Liver (tissue), 9 donors: Measurements from ENCODE around the gene TP53AIP1. TPM values are rescaled to one million over a fixed set of nuclear protein-coding genes. Genes with fewer than 3 reads are reported as not detected.

Source experiments
- DNase-seq: peaks from one replicate; pipeline ENCODE4 v3.0.0-alpha.2; 2017; ENCODE audit warnings: low spot score
- H3K27ac ChIP-seq, 2 donors: one replicate each; pipeline ENCODE4 v1.7.0; 2013; ENCODE audit warnings: inconsistent platforms in 2 of 2, low read length in 2 of 2, control low read depth in 1 of 2, low read depth in 1 of 2, mild to moderate bottlenecking in 1 of 2
- H3K27me3 ChIP-seq, 4 donors: one replicate each; pipeline versions ENCODE4 v1.6.1 to v1.7.0; 2013; ENCODE audit warnings: low read length in 3 of 4, inconsistent platforms in 1 of 4, mild to moderate bottlenecking in 1 of 4, moderate library complexity in 1 of 4; ENCODE audit not compliant: control insufficient read depth in 4 of 4, insufficient read depth in 4 of 4
- H3K36me3 ChIP-seq, 4 donors: one replicate each; pipeline versions ENCODE4 v1.6.1 to v1.7.0; 2013; ENCODE audit warnings: low read length in 3 of 4, mild to moderate bottlenecking in 3 of 4, low read depth in 1 of 4, moderate library complexity in 1 of 4; ENCODE audit not compliant: control insufficient read depth in 4 of 4, insufficient read depth in 3 of 4
- H3K4me1 ChIP-seq, 4 donors: one replicate each; pipeline versions ENCODE4 v1.6.1 to v1.7.0; 2013; ENCODE audit warnings: low read length in 3 of 4, mild to moderate bottlenecking in 3 of 4, moderate library complexity in 1 of 4; ENCODE audit not compliant: control insufficient read depth in 4 of 4, insufficient read depth in 4 of 4
- H3K4me3 ChIP-seq, 3 donors: one replicate each; pipeline versions ENCODE4 v1.6.1 to v1.7.0; 2013; ENCODE audit warnings: low read length in 3 of 3, control low read depth in 1 of 3, low read depth in 1 of 3, mild to moderate bottlenecking in 1 of 3
- H3K9ac ChIP-seq, 2 donors: one replicate each; pipeline ENCODE4 v1.7.0; 2013; ENCODE audit warnings: low read length in 2 of 2, mild to moderate bottlenecking in 2 of 2, moderate library complexity in 2 of 2, control low read depth in 1 of 2, low read depth in 1 of 2
- H3K9me3 ChIP-seq, 4 donors: one replicate each; pipeline versions ENCODE4 v1.6.1 to v1.7.0; 2013; ENCODE audit warnings: low read length in 3 of 4; ENCODE audit not compliant: control insufficient read depth in 4 of 4
- FOXA1 ChIP-seq: IDR thresholded peaks from 2 replicates; pipeline ENCODE4 v1.6.1; 2016; ENCODE audit warnings: antibody characterized with exemption
- FOXA2 ChIP-seq: IDR thresholded peaks from 2 replicates; pipeline ENCODE4 v1.6.1; 2016; ENCODE audit warnings: antibody characterized with exemption
- GABPA ChIP-seq, 2 donors: IDR thresholded peaks in 1 of 2; conservative IDR thresholded peaks in 1 of 2; 2 replicates each; pipeline ENCODE4 v1.6.1; 2016; ENCODE audit warnings: antibody characterized with exemption in 2 of 2, mild to moderate bottlenecking in 1 of 2, moderate library complexity in 1 of 2
- HNF4A ChIP-seq, 2 donors: conservative IDR thresholded peaks; 2 replicates each; pipeline ENCODE4 v1.6.1; 2016; ENCODE audit warnings: antibody characterized with exemption in 2 of 2, mild to moderate bottlenecking in 2 of 2
- HNF4G ChIP-seq: IDR thresholded peaks from 2 replicates; pipeline ENCODE4 v1.6.1; 2016; ENCODE audit warnings: antibody characterized with exemption
- JUND ChIP-seq, 2 donors: IDR thresholded peaks; 2 replicates each; pipeline ENCODE4 v1.6.1; 2016; ENCODE audit warnings: antibody characterized with exemption in 2 of 2
- NR2F2 ChIP-seq: IDR thresholded peaks from 2 replicates; pipeline ENCODE4 v1.6.1; 2016; ENCODE audit warnings: antibody characterized with exemption
- RAD21 ChIP-seq, 2 donors: IDR thresholded peaks; 2 replicates each; pipeline ENCODE4 v1.6.1; 2016; ENCODE audit warnings: antibody characterized with exemption in 2 of 2, mild to moderate bottlenecking in 2 of 2
- RXRA ChIP-seq, 2 donors: IDR thresholded peaks; 2 replicates each; pipeline ENCODE4 v1.6.1; 2017 to 2018; ENCODE audit warnings: antibody characterized with exemption in 2 of 2, mild to moderate bottlenecking in 1 of 2
- SP1 ChIP-seq: IDR thresholded peaks from 2 replicates; pipeline ENCODE4 v1.6.1; 2018; ENCODE audit warnings: antibody characterized with exemption, mild to moderate bottlenecking
- TAF1 ChIP-seq: conservative IDR thresholded peaks from 2 replicates; pipeline ENCODE4 v1.6.1; 2016; ENCODE audit warnings: antibody characterized with exemption, mild to moderate bottlenecking
- YY1 ChIP-seq: IDR thresholded peaks from 2 replicates; pipeline ENCODE4 v1.6.1; 2016; ENCODE audit warnings: antibody characterized with exemption, mild to moderate bottlenecking
- WGBS: extraction: QIAGEN DNeasy Blood & Tissue Kit; methylation state at CpG from one replicate; pipeline ENCODE4 v1.1.7; 2013; 5-methylcytosine and 5-hydroxymethylcytosine counted together
- polyA plus RNA-seq, 2 donors: library from polyadenylated mRNA; stranded (reverse) in 1 of 2; unstranded in 1 of 2; fragments of 200-250 nt in 1 of 2; fragments of >200 nt in 1 of 2; fragmentation: Nextera tagmentation in 1 of 2; extraction: Ambion mirVana in 1 of 2; gene quantifications; one replicate each; pipeline versions ENCODE4 v1.2.1 to v1.2.3, GENCODE V29; 2013 to 2015
- total RNA-seq, 2 donors: library from RNA; depleted of rRNA; stranded (reverse); fragments of >200 nt; gene quantifications; one replicate each; pipeline ENCODE4 v1.2.3, GENCODE V29; 2014
- TF ChIP-seq, protein P1 (sequence below): IDR thresholded peaks from 2 replicates; pipeline ENCODE4 v1.6.1; 2016; ENCODE audit warnings: antibody characterized with exemption, mild to moderate bottlenecking
- TF ChIP-seq, protein P2 (sequence below): IDR thresholded peaks from 2 replicates; pipeline ENCODE4 v1.6.1; 2016; ENCODE audit warnings: antibody characterized with exemption
- TF ChIP-seq, protein P3 (sequence below): fragments of 150-350 bp; IDR thresholded peaks from 2 replicates; pipeline ENCODE4 v1.5.1; 2017; ENCODE audit warnings: improper control_type of control experiment, low read depth, low read length; ENCODE audit not compliant: missing input control
- TF ChIP-seq, protein P4 (sequence below): IDR thresholded peaks from 2 replicates; pipeline ENCODE4 v1.6.1; 2016; ENCODE audit warnings: antibody characterized with exemption
- donor health status: healthy.
- donor health status: healthy.
- donor health status: healthy.
- donor health status: healthy.
- donor health status: healthy.

Gene TP53AIP1
- total and polyA plus RNA-seq, 4 donors, result 0.08 TPM; not detected in 3

DNA sequence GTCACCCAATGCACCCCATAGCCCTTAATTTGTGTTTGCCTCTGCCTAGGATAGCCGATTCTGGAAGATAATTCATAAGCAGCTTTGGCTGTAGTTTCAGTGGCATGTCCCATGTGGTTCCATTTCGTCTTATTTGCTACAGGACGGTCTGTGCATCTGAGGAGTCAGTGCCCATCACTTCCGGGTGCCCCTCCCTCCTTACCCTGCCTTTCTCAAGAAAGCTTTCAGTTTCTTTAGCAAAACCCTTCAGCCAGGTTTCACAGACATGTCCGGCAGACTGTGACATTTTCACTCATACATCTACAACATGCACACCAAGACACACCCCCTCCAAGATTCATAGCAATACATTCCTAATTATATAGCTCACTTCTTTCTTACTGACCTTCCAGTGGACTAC, 14.3 kb downstream of the TP53AIP1 start:
- TF ChIP-seq, protein P1, sequence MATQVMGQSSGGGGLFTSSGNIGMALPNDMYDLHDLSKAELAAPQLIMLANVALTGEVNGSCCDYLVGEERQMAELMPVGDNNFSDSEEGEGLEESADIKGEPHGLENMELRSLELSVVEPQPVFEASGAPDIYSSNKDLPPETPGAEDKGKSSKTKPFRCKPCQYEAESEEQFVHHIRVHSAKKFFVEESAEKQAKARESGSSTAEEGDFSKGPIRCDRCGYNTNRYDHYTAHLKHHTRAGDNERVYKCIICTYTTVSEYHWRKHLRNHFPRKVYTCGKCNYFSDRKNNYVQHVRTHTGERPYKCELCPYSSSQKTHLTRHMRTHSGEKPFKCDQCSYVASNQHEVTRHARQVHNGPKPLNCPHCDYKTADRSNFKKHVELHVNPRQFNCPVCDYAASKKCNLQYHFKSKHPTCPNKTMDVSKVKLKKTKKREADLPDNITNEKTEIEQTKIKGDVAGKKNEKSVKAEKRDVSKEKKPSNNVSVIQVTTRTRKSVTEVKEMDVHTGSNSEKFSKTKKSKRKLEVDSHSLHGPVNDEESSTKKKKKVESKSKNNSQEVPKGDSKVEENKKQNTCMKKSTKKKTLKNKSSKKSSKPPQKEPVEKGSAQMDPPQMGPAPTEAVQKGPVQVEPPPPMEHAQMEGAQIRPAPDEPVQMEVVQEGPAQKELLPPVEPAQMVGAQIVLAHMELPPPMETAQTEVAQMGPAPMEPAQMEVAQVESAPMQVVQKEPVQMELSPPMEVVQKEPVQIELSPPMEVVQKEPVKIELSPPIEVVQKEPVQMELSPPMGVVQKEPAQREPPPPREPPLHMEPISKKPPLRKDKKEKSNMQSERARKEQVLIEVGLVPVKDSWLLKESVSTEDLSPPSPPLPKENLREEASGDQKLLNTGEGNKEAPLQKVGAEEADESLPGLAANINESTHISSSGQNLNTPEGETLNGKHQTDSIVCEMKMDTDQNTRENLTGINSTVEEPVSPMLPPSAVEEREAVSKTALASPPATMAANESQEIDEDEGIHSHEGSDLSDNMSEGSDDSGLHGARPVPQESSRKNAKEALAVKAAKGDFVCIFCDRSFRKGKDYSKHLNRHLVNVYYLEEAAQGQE, result no peak
- TF ChIP-seq RAD21 (IDR thresholded peaks at IDR 0.05) (no peak), FOXA1 (no peak), FOXA2 (no peak), JUND (IDR thresholded peaks at IDR 0.05) (no peak), YY1 (no peak), TAF1 (no peak), NR2F2 (no peak), HNF4G (no peak), GABPA (IDR thresholded peaks at IDR 0.05 in 1 of 2, conservative IDR thresholded peaks at IDR 0.05 in 1 of 2) (no peak), HNF4A (conservative IDR thresholded peaks at IDR 0.05) (no peak), SP1 (no peak)
- TF ChIP-seq, protein P2, sequence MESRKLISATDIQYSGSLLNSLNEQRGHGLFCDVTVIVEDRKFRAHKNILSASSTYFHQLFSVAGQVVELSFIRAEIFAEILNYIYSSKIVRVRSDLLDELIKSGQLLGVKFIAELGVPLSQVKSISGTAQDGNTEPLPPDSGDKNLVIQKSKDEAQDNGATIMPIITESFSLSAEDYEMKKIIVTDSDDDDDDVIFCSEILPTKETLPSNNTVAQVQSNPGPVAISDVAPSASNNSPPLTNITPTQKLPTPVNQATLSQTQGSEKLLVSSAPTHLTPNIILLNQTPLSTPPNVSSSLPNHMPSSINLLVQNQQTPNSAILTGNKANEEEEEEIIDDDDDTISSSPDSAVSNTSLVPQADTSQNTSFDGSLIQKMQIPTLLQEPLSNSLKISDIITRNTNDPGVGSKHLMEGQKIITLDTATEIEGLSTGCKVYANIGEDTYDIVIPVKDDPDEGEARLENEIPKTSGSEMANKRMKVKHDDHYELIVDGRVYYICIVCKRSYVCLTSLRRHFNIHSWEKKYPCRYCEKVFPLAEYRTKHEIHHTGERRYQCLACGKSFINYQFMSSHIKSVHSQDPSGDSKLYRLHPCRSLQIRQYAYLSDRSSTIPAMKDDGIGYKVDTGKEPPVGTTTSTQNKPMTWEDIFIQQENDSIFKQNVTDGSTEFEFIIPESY, result no peak
- TF ChIP-seq, protein P3, sequence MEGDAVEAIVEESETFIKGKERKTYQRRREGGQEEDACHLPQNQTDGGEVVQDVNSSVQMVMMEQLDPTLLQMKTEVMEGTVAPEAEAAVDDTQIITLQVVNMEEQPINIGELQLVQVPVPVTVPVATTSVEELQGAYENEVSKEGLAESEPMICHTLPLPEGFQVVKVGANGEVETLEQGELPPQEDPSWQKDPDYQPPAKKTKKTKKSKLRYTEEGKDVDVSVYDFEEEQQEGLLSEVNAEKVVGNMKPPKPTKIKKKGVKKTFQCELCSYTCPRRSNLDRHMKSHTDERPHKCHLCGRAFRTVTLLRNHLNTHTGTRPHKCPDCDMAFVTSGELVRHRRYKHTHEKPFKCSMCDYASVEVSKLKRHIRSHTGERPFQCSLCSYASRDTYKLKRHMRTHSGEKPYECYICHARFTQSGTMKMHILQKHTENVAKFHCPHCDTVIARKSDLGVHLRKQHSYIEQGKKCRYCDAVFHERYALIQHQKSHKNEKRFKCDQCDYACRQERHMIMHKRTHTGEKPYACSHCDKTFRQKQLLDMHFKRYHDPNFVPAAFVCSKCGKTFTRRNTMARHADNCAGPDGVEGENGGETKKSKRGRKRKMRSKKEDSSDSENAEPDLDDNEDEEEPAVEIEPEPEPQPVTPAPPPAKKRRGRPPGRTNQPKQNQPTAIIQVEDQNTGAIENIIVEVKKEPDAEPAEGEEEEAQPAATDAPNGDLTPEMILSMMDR, result no peak
- TF ChIP-seq, protein P4, sequence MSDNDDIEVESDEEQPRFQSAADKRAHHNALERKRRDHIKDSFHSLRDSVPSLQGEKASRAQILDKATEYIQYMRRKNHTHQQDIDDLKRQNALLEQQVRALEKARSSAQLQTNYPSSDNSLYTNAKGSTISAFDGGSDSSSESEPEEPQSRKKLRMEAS, result no peak
- Histone ChIP-seq H3K27me3 (peaks cover 0 to 2% (median 1%) of the 10 kb centered on the region in 4 donors), H3K9ac (no peak overlapping the region), H3K27ac (no peak overlapping the region), H3K36me3 (no peaks in the 10 kb centered on the region), H3K4me3 (no peak overlapping the region), H3K9me3 (no peaks in the 10 kb centered on the region), H3K4me1 (no peaks in the 10 kb centered on the region)
- WGBS, result 74% methylated on average over 5 of the region's 5 CpGs
- DNase-seq, result no peak

DNA sequence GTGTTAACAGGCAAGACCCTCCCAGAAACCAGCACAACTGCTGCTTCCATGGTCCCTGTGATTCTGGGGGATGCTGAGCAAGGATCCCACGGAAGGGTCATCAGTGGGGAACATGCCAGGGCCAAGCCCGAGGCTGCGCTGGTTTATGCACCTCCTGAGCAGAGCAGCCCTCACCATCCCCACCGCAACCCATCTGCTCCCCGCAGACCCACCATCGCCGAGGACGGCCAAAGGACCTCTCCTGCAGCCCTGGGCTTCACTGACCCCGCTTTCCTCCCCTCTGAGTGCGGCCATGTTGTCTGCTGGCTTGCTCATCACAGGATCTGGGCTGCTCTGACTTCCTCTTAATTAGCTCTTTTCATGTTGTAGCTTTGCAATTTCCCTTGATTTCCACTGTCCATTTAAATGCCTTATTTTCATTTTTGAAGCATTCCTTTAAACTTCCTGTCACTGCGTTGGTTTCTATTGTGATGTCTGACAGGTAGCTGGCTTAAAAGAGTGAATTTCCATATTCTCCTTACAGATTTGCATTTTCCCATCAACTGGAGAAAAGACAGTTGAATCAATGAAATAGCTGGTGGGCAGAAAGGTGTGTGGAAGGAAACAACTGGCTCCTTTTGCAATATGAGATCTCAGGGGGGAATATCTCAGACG, 14.9 kb downstream of the TP53AIP1 start:
- no peak overlapping the region for H3K4me3 ChIP-seq
- DNase-seq, result no peak

More for the DNA sequence above, 14.9 kb downstream of the TP53AIP1 start:
- Histone ChIP-seq H3K9ac (no peak overlapping the region), H3K9me3 (no peaks in the 10 kb centered on the region), H3K4me1 (no peaks in the 10 kb centered on the region), H3K27ac (no peak overlapping the region), H3K27me3 (peaks cover 0 to 2% (median 1%) of the 10 kb centered on the region in 4 donors), H3K36me3 (no peaks in the 10 kb centered on the region)
- WGBS, result 73% methylated on average over 12 of the region's 12 CpGs
- no peak for TF ChIP-seq RXRA (IDR thresholded peaks at IDR 0.05)
- TF ChIP-seq, protein P1, result no peak
- no peak for TF ChIP-seq RAD21 (IDR thresholded peaks at IDR 0.05)
- TF ChIP-seq HNF4A (conservative IDR thresholded peaks at IDR 0.05), result no peak
